HepG2 (cell line): Measurements from ENCODE around the gene ANXA5. TPM values are rescaled to one million over a fixed set of nuclear protein-coding genes. Genes with fewer than 3 reads are reported as not detected.

ENCODE experiments used
- ATAC-seq: fragments of 200-7000 bp; cut with Tn5 transposase; 3 replicates; pipeline ENCODE4 v1.9.1; 2020; ENCODE audit warnings: mild to moderate bottlenecking, moderate library complexity
- BruUV-seq: library from RNA; stranded (reverse); fragments of 400-500 nt; replicated peaks from 2 replicates; lab custom pipeline; 2021; lab: Mats Ljungman, UMichigan
- CTCF ChIA-PET: fragments of 300-600 bp; formaldehyde crosslinking; extraction: SDS; loops from one replicate; lab custom pipeline; 2021; ENCODE audit warnings: low total read pairs, inconsistent platforms, low intra/inter-chr PET ratio; lab: Yijun Ruan, JAX
- POLR2A ChIA-PET: fragments of 350-600 bp; sonication (Branson Sonifier 250); formaldehyde crosslinking; loops from one replicate; lab custom pipeline; 2020; ENCODE audit warnings: antibody characterized with exemption, inconsistent platforms; lab: Yijun Ruan, JAX
- DNase-seq: peaks from one replicate; pipeline ENCODE4 v3.0.0-alpha.2; 2015; ENCODE audit warnings: low spot score
- FAIRE-seq: peaks from 3 replicates; lab custom pipeline; 2011; peaks lifted over from hg19 to GRCh38; lab: Jason Lieb, UNC
- H2AFZ ChIP-seq: one replicate; pipeline ENCODE4 v1.6.1; 2011; ENCODE audit warnings: low read length, inconsistent platforms
- H3K27ac ChIP-seq: fragments of 300-600 bp; 3 replicates; pipeline ENCODE4 v1.8.0; 2011; ENCODE audit warnings: mixed run types, mild to moderate bottlenecking, mixed read lengths, low read length, inconsistent platforms; ENCODE audit not compliant: insufficient read depth; ENCODE audit errors: extremely low read length
- H3K27me3 ChIP-seq, 2 experiments: fragments of 200-600 bp in 1 of 2; 2 replicates in 1 of 2; 3 replicates in 1 of 2; pipeline versions ENCODE4 v1.6.0 to v1.8.0; 2011; ENCODE audit warnings: low read length in 2 of 2, mild to moderate bottlenecking in 2 of 2, moderate library complexity in 2 of 2, inconsistent platforms in 1 of 2; ENCODE audit not compliant: insufficient read depth in 2 of 2, control insufficient read depth in 1 of 2
- H3K36me3 ChIP-seq, 2 experiments: fragments of 200-600 bp in 1 of 2; replicated peaks in 1 of 2; 2 replicates in 1 of 2; 3 replicates in 1 of 2; pipeline versions ENCODE4 v1.5.1 to v1.8.0; 2011; ENCODE audit warnings: low read length in 2 of 2, inconsistent platforms in 1 of 2; ENCODE audit not compliant: insufficient read depth in 2 of 2, control insufficient read depth in 1 of 2
- H3K4me1 ChIP-seq: 2 replicates; pipeline ENCODE4 v1.5.1; 2012; ENCODE audit warnings: low read length, inconsistent platforms; ENCODE audit not compliant: insufficient read depth
- H3K4me2 ChIP-seq: 2 replicates; pipeline ENCODE4 v1.6.0; 2011; ENCODE audit warnings: low read depth, low read length, inconsistent platforms
- H3K4me3 ChIP-seq, 3 experiments: fragments of 200-600 bp in 1 of 3; sonication (generic), shearing (Covaris generic) in 1 of 3; replicated peaks in 1 of 3; 2 replicates each; pipeline ENCODE4 v1.5.1; 2011 to 2016; ENCODE audit warnings: low read length in 3 of 3, inconsistent platforms in 2 of 3, low read depth in 2 of 3, mild to moderate bottlenecking in 2 of 3, control low read depth in 1 of 3, mixed read lengths in 1 of 3; ENCODE audit not compliant: insufficient read depth in 1 of 3
- H3K79me2 ChIP-seq: one replicate; pipeline ENCODE4 v1.6.1; 2011; ENCODE audit warnings: low read length, inconsistent platforms; ENCODE audit not compliant: insufficient read depth
- H3K9ac ChIP-seq: 2 replicates; pipeline ENCODE4 v1.6.0; 2011; ENCODE audit warnings: mild to moderate bottlenecking, low read depth, low read length, inconsistent platforms; ENCODE audit not compliant: insufficient read depth
- H3K9me3 ChIP-seq: 2 replicates; pipeline ENCODE4 v1.5.1; 2012; ENCODE audit warnings: mild to moderate bottlenecking, low read length
- H4K20me1 ChIP-seq: 2 replicates; pipeline ENCODE4 v1.6.0; 2011; ENCODE audit warnings: inconsistent platforms, mild to moderate bottlenecking, low read length, moderate library complexity; ENCODE audit not compliant: insufficient read depth
- KDM1A ChIP-seq: IDR thresholded peaks from 2 replicates; pipeline ENCODE4 v1.6.1; 2016; ENCODE audit warnings: missing compliant biosample characterization
- PAX8 ChIP-seq: sonication (generic); formaldehyde crosslinking; IDR thresholded peaks from 2 replicates; pipeline ENCODE4 v1.8.0; 2022; ENCODE audit warnings: mild to moderate bottlenecking, missing genetic modification reagents, borderline replicate concordance
- SMAD9 ChIP-seq: sonication (generic); formaldehyde crosslinking; IDR thresholded peaks from 2 replicates; pipeline ENCODE4 v1.5.1; 2020; ENCODE audit warnings: mild to moderate bottlenecking, missing genetic modification reagents
- SYNCRIP ChIP-seq: fragments of 200-400 bp; formaldehyde crosslinking; IDR thresholded peaks from 2 replicates; pipeline ENCODE4 v1.6.1; 2018; ENCODE audit warnings: mild to moderate bottlenecking, low read depth, low read length; ENCODE audit not compliant: insufficient read depth
- ZBTB7A ChIP-seq: sonication (generic); formaldehyde crosslinking; IDR thresholded peaks from 2 replicates; pipeline ENCODE4 v1.8.0; 2022; ENCODE audit warnings: mild to moderate bottlenecking, missing genetic modification reagents
- WGBS: methylation state at CpG from one replicate; pipeline ENCODE4 v1.1.6; 2017; ENCODE audit warnings: low lambda C conversion rate; 5-methylcytosine and 5-hydroxymethylcytosine counted together
- in situ Hi-C: cut with HindIII; loops from 2 replicates; pipeline ENCODE4 v1.10.0; 2017; ENCODE audit warnings: low pct_unique_long_range_greater_than_20kb; ENCODE audit not compliant: extremely low pct_ligation_motif_present
- intact Hi-C: fragments of 100-400 bp; cut with micrococcal nuclease; formaldehyde crosslinking; loops from one replicate; pipeline ENCODE4 v1.10.0; 2022; ENCODE audit not compliant: unreplicated experiment
- polyA plus RNA-seq, 8 experiments: library from polyadenylated mRNA; depleted of rRNA in 3 of 8; stranded (reverse) in 7 of 8; unstranded in 1 of 8; fragments of >200 nt; fragmentation: Illumina TruSeq in 4 of 8; extraction: Trizol in 4 of 8; gene quantifications; 2 replicates each; pipeline versions ENCODE4 v1.2.1 to v1.2.3, GENCODE V29; 2011 to 2016; ENCODE audit warnings: low read depth in 4 of 8, missing spikeins in 1 of 8, mixed read lengths in 1 of 8; ENCODE audit not compliant: insufficient read depth in 1 of 8
- total RNA-seq, 5 experiments: library from RNA; depleted of rRNA; stranded (reverse); fragments of >200 nt; fragmentation: Illumina TruSeq; extraction: Trizol; gene quantifications; 2 replicates each; pipeline ENCODE4 v1.2.3, GENCODE V29; 2016; ENCODE audit warnings: low read depth in 1 of 5
- TF ChIP-seq, protein P1 (sequence below), 2 experiments: IDR thresholded peaks; 2 replicates each; pipeline ENCODE4 v1.6.1; 2011 to 2012; ENCODE audit warnings: low read length in 2 of 2, borderline replicate concordance in 1 of 2, low read depth in 1 of 2, mild to moderate bottlenecking in 1 of 2, moderate library complexity in 1 of 2
- TF ChIP-seq, protein P2 (sequence below): sonication (generic); formaldehyde crosslinking; IDR thresholded peaks from 2 replicates; pipeline ENCODE4 v1.9.0; 2022; ENCODE audit warnings: missing genetic modification reagents, mild to moderate bottlenecking, borderline replicate concordance
- TF ChIP-seq, protein P3 (sequence below): sonication (generic); formaldehyde crosslinking; IDR thresholded peaks from 2 replicates; pipeline ENCODE4 v1.8.0; 2022; ENCODE audit warnings: mild to moderate bottlenecking, missing genetic modification reagents
- TF ChIP-seq, protein P4 (sequence below): sonication (generic); formaldehyde crosslinking; IDR thresholded peaks from 2 replicates; pipeline ENCODE4 v1.5.0; 2020; ENCODE audit warnings: missing genetic modification reagents
- TF ChIP-seq, protein P5 (sequence below): sonication (generic); formaldehyde crosslinking; IDR thresholded peaks from 2 replicates; pipeline ENCODE4 v1.4.0; 2020; ENCODE audit warnings: low read depth, missing genetic modification reagents
- TF ChIP-seq, protein P6 (sequence below): sonication (generic); formaldehyde crosslinking; IDR thresholded peaks from 2 replicates; pipeline ENCODE4 v1.4.0; 2020; ENCODE audit warnings: missing genetic modification reagents

ANXA5 gene
- total and polyA plus RNA-seq, 2 of the 13 experiments (the other 11 are each of a cell fraction or from before 2014, with no cell fraction given), result 209 to 342 TPM

GRCh38 chr4:121721700-121722099, 24.9 kb upstream of the ANXA5 start:
- no peak for FAIRE-seq
- peaks cover 0 to 4% of the 10 kb centered on the region in 2 experiments; a peak in 2 of 5 replicates for H3K27me3 ChIP-seq
- no peak overlapping the region for H3K4me3 ChIP-seq
- H3K4me2 ChIP-seq, result no peak overlapping the region
- CTCF ChIA-PET, result no interaction called here
- in situ Hi-C loops, result loop anchor here (10.0 kb wide), 1 partner anchor 47 kb away; no protein-coding TSS in a partner anchor
- no peaks in the 10 kb centered on the region for H3K36me3 ChIP-seq
- H3K9ac ChIP-seq, result no peak overlapping the region
- WGBS, result 0% methylated on average over 1 of the region's 1 CpG
- no peak overlapping the region for H2AFZ ChIP-seq
- intact Hi-C loops, result no loop called here
- no TSS peak for BruUV-seq
- no peaks in the 10 kb centered on the region for H3K4me1 ChIP-seq
- no peak for ATAC-seq
- DNase-seq, result no peak
- H3K27ac ChIP-seq, result no peak overlapping the region
- H4K20me1 ChIP-seq, result no peaks in the 10 kb centered on the region
- no peaks in the 10 kb centered on the region for H3K9me3 ChIP-seq
- no peaks in the 10 kb centered on the region for H3K79me2 ChIP-seq
- POLR2A ChIA-PET, result no interaction called here
- TF ChIP-seq ZBTB7A (CRISPR knock-in tag) (no peak), SMAD9 (CRISPR knock-in tag) (no peak), SYNCRIP (no peak), PAX8 (CRISPR knock-in tag) (no peak), KDM1A (CRISPR knock-in tag) (no peak)
- TF ChIP-seq, protein P1, sequence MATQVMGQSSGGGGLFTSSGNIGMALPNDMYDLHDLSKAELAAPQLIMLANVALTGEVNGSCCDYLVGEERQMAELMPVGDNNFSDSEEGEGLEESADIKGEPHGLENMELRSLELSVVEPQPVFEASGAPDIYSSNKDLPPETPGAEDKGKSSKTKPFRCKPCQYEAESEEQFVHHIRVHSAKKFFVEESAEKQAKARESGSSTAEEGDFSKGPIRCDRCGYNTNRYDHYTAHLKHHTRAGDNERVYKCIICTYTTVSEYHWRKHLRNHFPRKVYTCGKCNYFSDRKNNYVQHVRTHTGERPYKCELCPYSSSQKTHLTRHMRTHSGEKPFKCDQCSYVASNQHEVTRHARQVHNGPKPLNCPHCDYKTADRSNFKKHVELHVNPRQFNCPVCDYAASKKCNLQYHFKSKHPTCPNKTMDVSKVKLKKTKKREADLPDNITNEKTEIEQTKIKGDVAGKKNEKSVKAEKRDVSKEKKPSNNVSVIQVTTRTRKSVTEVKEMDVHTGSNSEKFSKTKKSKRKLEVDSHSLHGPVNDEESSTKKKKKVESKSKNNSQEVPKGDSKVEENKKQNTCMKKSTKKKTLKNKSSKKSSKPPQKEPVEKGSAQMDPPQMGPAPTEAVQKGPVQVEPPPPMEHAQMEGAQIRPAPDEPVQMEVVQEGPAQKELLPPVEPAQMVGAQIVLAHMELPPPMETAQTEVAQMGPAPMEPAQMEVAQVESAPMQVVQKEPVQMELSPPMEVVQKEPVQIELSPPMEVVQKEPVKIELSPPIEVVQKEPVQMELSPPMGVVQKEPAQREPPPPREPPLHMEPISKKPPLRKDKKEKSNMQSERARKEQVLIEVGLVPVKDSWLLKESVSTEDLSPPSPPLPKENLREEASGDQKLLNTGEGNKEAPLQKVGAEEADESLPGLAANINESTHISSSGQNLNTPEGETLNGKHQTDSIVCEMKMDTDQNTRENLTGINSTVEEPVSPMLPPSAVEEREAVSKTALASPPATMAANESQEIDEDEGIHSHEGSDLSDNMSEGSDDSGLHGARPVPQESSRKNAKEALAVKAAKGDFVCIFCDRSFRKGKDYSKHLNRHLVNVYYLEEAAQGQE (IDR thresholded peaks at IDR 0.05; ENCODE audit: borderline replicate concordance in 1 of 2, low read depth in 1 of 2, low read length in 2 of 2), result no peak
- TF ChIP-seq, protein P2, sequence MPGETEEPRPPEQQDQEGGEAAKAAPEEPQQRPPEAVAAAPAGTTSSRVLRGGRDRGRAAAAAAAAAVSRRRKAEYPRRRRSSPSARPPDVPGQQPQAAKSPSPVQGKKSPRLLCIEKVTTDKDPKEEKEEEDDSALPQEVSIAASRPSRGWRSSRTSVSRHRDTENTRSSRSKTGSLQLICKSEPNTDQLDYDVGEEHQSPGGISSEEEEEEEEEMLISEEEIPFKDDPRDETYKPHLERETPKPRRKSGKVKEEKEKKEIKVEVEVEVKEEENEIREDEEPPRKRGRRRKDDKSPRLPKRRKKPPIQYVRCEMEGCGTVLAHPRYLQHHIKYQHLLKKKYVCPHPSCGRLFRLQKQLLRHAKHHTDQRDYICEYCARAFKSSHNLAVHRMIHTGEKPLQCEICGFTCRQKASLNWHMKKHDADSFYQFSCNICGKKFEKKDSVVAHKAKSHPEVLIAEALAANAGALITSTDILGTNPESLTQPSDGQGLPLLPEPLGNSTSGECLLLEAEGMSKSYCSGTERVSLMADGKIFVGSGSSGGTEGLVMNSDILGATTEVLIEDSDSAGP (CRISPR knock-in tag), result no peak
- TF ChIP-seq, protein P3, sequence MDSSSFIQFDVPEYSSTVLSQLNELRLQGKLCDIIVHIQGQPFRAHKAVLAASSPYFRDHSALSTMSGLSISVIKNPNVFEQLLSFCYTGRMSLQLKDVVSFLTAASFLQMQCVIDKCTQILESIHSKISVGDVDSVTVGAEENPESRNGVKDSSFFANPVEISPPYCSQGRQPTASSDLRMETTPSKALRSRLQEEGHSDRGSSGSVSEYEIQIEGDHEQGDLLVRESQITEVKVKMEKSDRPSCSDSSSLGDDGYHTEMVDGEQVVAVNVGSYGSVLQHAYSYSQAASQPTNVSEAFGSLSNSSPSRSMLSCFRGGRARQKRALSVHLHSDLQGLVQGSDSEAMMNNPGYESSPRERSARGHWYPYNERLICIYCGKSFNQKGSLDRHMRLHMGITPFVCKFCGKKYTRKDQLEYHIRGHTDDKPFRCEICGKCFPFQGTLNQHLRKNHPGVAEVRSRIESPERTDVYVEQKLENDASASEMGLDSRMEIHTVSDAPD, result no peak
- TF ChIP-seq, protein P4, sequence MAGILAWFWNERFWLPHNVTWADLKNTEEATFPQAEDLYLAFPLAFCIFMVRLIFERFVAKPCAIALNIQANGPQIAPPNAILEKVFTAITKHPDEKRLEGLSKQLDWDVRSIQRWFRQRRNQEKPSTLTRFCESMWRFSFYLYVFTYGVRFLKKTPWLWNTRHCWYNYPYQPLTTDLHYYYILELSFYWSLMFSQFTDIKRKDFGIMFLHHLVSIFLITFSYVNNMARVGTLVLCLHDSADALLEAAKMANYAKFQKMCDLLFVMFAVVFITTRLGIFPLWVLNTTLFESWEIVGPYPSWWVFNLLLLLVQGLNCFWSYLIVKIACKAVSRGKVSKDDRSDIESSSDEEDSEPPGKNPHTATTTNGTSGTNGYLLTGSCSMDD (CRISPR knock-in tag), result no peak
- TF ChIP-seq, protein P5, sequence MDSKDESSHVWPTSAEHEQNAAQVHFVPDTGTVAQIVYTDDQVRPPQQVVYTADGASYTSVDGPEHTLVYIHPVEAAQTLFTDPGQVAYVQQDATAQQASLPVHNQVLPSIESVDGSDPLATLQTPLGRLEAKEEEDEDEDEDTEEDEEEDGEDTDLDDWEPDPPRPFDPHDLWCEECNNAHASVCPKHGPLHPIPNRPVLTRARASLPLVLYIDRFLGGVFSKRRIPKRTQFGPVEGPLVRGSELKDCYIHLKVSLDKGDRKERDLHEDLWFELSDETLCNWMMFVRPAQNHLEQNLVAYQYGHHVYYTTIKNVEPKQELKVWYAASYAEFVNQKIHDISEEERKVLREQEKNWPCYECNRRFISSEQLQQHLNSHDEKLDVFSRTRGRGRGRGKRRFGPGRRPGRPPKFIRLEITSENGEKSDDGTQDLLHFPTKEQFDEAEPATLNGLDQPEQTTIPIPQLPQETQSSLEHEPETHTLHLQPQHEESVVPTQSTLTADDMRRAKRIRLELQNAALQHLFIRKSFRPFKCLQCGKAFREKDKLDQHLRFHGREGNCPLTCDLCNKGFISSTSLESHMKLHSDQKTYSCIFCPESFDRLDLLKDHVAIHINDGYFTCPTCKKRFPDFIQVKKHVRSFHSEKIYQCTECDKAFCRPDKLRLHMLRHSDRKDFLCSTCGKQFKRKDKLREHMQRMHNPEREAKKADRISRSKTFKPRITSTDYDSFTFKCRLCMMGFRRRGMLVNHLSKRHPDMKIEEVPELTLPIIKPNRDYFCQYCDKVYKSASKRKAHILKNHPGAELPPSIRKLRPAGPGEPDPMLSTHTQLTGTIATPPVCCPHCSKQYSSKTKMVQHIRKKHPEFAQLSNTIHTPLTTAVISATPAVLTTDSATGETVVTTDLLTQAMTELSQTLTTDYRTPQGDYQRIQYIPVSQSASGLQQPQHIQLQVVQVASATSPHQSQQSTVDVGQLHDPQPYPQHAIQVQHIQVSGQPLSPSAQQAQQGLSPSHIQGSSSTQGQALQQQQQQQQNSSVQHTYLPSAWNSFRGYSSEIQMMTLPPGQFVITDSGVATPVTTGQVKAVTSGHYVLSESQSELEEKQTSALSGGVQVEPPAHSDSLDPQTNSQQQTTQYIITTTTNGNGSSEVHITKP (CRISPR knock-in tag), result no peak
- TF ChIP-seq, protein P6, sequence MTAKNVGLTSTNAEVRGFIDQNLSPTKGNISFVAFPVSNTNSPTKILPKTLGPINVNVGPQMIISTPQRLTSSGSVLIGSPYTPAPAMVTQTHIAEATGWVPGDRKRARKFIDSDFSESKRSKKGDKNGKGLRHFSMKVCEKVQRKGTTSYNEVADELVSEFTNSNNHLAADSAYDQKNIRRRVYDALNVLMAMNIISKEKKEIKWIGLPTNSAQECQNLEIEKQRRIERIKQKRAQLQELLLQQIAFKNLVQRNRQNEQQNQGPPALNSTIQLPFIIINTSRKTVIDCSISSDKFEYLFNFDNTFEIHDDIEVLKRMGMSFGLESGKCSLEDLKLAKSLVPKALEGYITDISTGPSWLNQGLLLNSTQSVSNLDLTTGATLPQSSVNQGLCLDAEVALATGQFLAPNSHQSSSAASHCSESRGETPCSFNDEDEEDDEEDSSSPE (CRISPR knock-in tag), result no peak
